HL-60 (cell line): ENCODE data around the gene GABRD.

Source experiments
- DNase-seq, 2 experiments: peaks; one replicate each; pipeline ENCODE4 v3.0.0-alpha.2; 2010 to 2020; ENCODE audit warnings: low read depth in 1 of 2, low spot score in 1 of 2
- H3K27ac ChIP-seq: fragments of 250-450 bp; sonication (Bioruptor Pico); replicated peaks from 2 replicates; pipeline ENCODE4 v1.5.1; 2020; ENCODE audit warnings: mild to moderate bottlenecking, moderate library complexity
- H3K27me3 ChIP-seq: fragments of 250-450 bp; sonication (Bioruptor Pico); 2 replicates; pipeline ENCODE4 v1.5.1; 2021; ENCODE audit warnings: mild to moderate bottlenecking, moderate library complexity; ENCODE audit not compliant: insufficient read depth, poor library complexity, severe bottlenecking
- H3K4me3 ChIP-seq: replicated peaks from 2 replicates; pipeline ENCODE4 v1.5.1; 2011; ENCODE audit warnings: mild to moderate bottlenecking, control low read depth, low read length; ENCODE audit not compliant: insufficient read depth
- CTCF ChIP-seq: IDR thresholded peaks from one replicate; pipeline ENCODE4 v1.5.1; 2011; ENCODE audit warnings: low read length, control low read depth, inconsistent platforms; ENCODE audit not compliant: insufficient read depth
- GABPA ChIP-seq: IDR thresholded peaks from 2 replicates; pipeline ENCODE4 v1.6.1; 2012; ENCODE audit warnings: low read depth
- POLR2AphosphoS5 ChIP-seq: IDR thresholded peaks from 2 replicates; pipeline ENCODE4 v1.6.1; 2012; ENCODE audit warnings: low read depth
- REST ChIP-seq: IDR thresholded peaks from 2 replicates; pipeline ENCODE4 v1.6.1; 2012; ENCODE audit warnings: low read depth; ENCODE audit not compliant: insufficient replicate concordance
- SPI1 ChIP-seq: IDR thresholded peaks from 2 replicates; pipeline ENCODE4 v1.6.1; 2012; ENCODE audit warnings: low read depth, mild to moderate bottlenecking, borderline replicate concordance

GABRD gene

GRCh38 chr1:2003541-2004131 lies 15.5 kb upstream of the GABRD start, which contains the start of gene CFAP74:
Gene CFAP74 (minus strand): TSS chr1:2003786. CDS start chr1:1990956, 12,830 bp downstream.
- H3K27me3 ChIP-seq = peaks cover 12% of the 10 kb centered on the region
- H3K27ac ChIP-seq = no peak within 1 kb of the TSS
- no peak for DNase-seq
- no peak within 1 kb of the TSS for H3K4me3 ChIP-seq
- TF ChIP-seq REST (no peak), CTCF (no peak), GABPA (no peak), POLR2AphosphoS5 (no peak), SPI1 (no peak)

- H3K27ac ChIP-seq = no peak overlapping the region
- H3K4me3 ChIP-seq = no peak overlapping the region
- H3K27me3 ChIP-seq = peaks cover 12% of the 10 kb centered on the region
- TF ChIP-seq REST (no peak), POLR2AphosphoS5 (no peak), SPI1 (no peak), GABPA (no peak), CTCF (no peak)
- no peak for DNase-seq
Observed at GRCh38 chr1:2004856-2005255, 14.3 kb upstream of the GABRD start.

GRCh38 chr1:2009101-2010053 lies 9.8 kb upstream of the GABRD start:
- TF ChIP-seq REST (no peak), SPI1 (no peak), POLR2AphosphoS5 (no peak), GABPA (no peak), CTCF (no peak)
- no peak for DNase-seq
- H3K27ac ChIP-seq = no peak overlapping the region
- no peak overlapping the region for H3K4me3 ChIP-seq
- peaks cover 6% of the 10 kb centered on the region for H3K27me3 ChIP-seq
